Measurements from ENCODE around the gene EFCAB8. TPM values are rescaled to one million over a fixed set of nuclear protein-coding genes. Genes with fewer than 3 reads are reported as not detected.
"Not testable (repeated sequence)": the region's sequence is repeated elsewhere in the genome, so short reads cannot be mapped to it uniquely, and the experiment has no call there.

Gene EFCAB8
- total and polyA plus RNA-seq, 4 donors = 0.08 to 0.83 (median 0.46) TPM

GRCh38 chr20:32946629-32947028 lies 87.9 kb downstream of the EFCAB8 start:
- H3K36me3 ChIP-seq (ENCODE audit: control insufficient read depth in 4 of 4, insufficient read depth in 4 of 4, low read length in 4 of 4) = no peaks in the 10 kb centered on the region
- H3K27me3 ChIP-seq (ENCODE audit: control insufficient read depth in 3 of 3, insufficient read depth in 3 of 3, low read length in 2 of 3) = peaks cover 0 to 3% (median 0%) of the 10 kb centered on the region in 3 donors
- no peak overlapping the region for H3K9ac ChIP-seq (ENCODE audit: insufficient read depth in 1 of 2, low read length in 2 of 2)
- DNase-seq (no peak), ATAC-seq (ENCODE audit: insufficient read depth, low FRiP score) (no peak)
- TF ChIP-seq CTCF (IDR thresholded peaks at IDR 0.05; ENCODE audit: control extremely low read depth, extremely low read depth) = no peak
- H3K27ac ChIP-seq (ENCODE audit: low read depth in 1 of 2, low read length in 1 of 2) = no peak overlapping the region
- H3K9me3 ChIP-seq (ENCODE audit: control insufficient read depth in 4 of 4, insufficient read depth in 3 of 4, low read length in 3 of 4) = peaks cover 0 to 5% (median 0%) of the 10 kb centered on the region in 4 donors
- no peaks in the 10 kb centered on the region for H3K4me1 ChIP-seq (ENCODE audit: control insufficient read depth in 5 of 5, insufficient read depth in 5 of 5, low read length in 5 of 5)
- 82 to 89% methylated on average over 1 of the region's 1 CpG for WGBS, 2 donors
- no peak overlapping the region for H3K4me3 ChIP-seq

- H3K27me3 ChIP-seq (ENCODE audit: control insufficient read depth in 3 of 3, insufficient read depth in 3 of 3, low read length in 2 of 3); ATAC-seq (ENCODE audit: insufficient read depth, low FRiP score): not testable (repeated sequence)
- 22 to 36% methylated on average over 4 of the region's 4 CpGs for WGBS, 2 donors
Observed at GRCh38 chr20:32950539-32950938, 91.8 kb downstream of the EFCAB8 start.

GRCh38 chr20:32957459-32957858 lies 98.7 kb downstream of the EFCAB8 start:
- 85 to 90% methylated on average over 5 of the region's 5 CpGs for WGBS, 2 donors
- no peak for DNase-seq
- H3K9ac ChIP-seq (ENCODE audit: insufficient read depth in 1 of 2, low read length in 2 of 2) = no peak overlapping the region
- no peak for TF ChIP-seq CTCF (IDR thresholded peaks at IDR 0.05; ENCODE audit: control extremely low read depth, extremely low read depth)
- no peak overlapping the region for H3K27ac ChIP-seq (ENCODE audit: low read depth in 1 of 2, low read length in 1 of 2)
- peaks cover 0 to 22% (median 10%) of the 10 kb centered on the region in 4 donors for H3K9me3 ChIP-seq (ENCODE audit: control insufficient read depth in 4 of 4, insufficient read depth in 3 of 4, low read length in 3 of 4)
- H3K36me3 ChIP-seq (ENCODE audit: control insufficient read depth in 4 of 4, insufficient read depth in 4 of 4, low read length in 4 of 4) = no peaks in the 10 kb centered on the region
- no peak for ATAC-seq (ENCODE audit: insufficient read depth, low FRiP score)
- no peaks in the 10 kb centered on the region for H3K27me3 ChIP-seq (ENCODE audit: control insufficient read depth in 3 of 3, insufficient read depth in 3 of 3, low read length in 2 of 3)
- H3K4me3 ChIP-seq = no peak overlapping the region
- no peaks in the 10 kb centered on the region for H3K4me1 ChIP-seq (ENCODE audit: control insufficient read depth in 5 of 5, insufficient read depth in 5 of 5, low read length in 5 of 5)

More at GRCh38 chr20:32950539-32950938, 91.8 kb downstream of the EFCAB8 start:
- DNase-seq = peak in 1 of 3 donors; percentile 5
- not testable (repeated sequence) for H3K36me3 ChIP-seq (ENCODE audit: control insufficient read depth in 4 of 4, insufficient read depth in 4 of 4, low read length in 4 of 4); H3K4me1 ChIP-seq (ENCODE audit: control insufficient read depth in 5 of 5, insufficient read depth in 5 of 5, low read length in 5 of 5); H3K4me3 ChIP-seq; H3K9ac ChIP-seq (ENCODE audit: insufficient read depth in 1 of 2, low read length in 2 of 2); H3K27ac ChIP-seq (ENCODE audit: low read depth in 1 of 2, low read length in 1 of 2)
- H3K9me3 ChIP-seq (ENCODE audit: control insufficient read depth in 4 of 4, insufficient read depth in 3 of 4, low read length in 3 of 4) = peaks cover 0 to 11% (median 2%) of the 10 kb centered on the region in 4 donors

GRCh38 chr20:32958574-32958973 lies 99.9 kb downstream of the EFCAB8 start:
- Histone ChIP-seq H3K9me3 (ENCODE audit: control insufficient read depth in 4 of 4, insufficient read depth in 3 of 4, low read length in 3 of 4) (peaks cover 0 to 22% (median 10%) of the 10 kb centered on the region in 4 donors), H3K27me3 (ENCODE audit: control insufficient read depth in 3 of 3, insufficient read depth in 3 of 3, low read length in 2 of 3) (no peaks in the 10 kb centered on the region), H3K9ac (ENCODE audit: insufficient read depth in 1 of 2, low read length in 2 of 2) (no peak overlapping the region), H3K4me1 (ENCODE audit: control insufficient read depth in 5 of 5, insufficient read depth in 5 of 5, low read length in 5 of 5) (no peaks in the 10 kb centered on the region), H3K4me3 (no peak overlapping the region), H3K27ac (ENCODE audit: low read depth in 1 of 2, low read length in 1 of 2) (no peak overlapping the region), H3K36me3 (ENCODE audit: control insufficient read depth in 4 of 4, insufficient read depth in 4 of 4, low read length in 4 of 4) (no peaks in the 10 kb centered on the region)
- DNase-seq = no peak
- no peak for TF ChIP-seq CTCF (IDR thresholded peaks at IDR 0.05; ENCODE audit: control extremely low read depth, extremely low read depth)
- no peak for ATAC-seq (ENCODE audit: insufficient read depth, low FRiP score)
